Measurements from ENCODE around the gene LIN28B.

GRCh38 chr6:105024803-105025202 is 67.9 kb downstream of the LIN28B start:
- no peak for TF ChIP-seq EP300 (IDR thresholded peaks at IDR 0.05)
- TF ChIP-seq, protein P1, sequence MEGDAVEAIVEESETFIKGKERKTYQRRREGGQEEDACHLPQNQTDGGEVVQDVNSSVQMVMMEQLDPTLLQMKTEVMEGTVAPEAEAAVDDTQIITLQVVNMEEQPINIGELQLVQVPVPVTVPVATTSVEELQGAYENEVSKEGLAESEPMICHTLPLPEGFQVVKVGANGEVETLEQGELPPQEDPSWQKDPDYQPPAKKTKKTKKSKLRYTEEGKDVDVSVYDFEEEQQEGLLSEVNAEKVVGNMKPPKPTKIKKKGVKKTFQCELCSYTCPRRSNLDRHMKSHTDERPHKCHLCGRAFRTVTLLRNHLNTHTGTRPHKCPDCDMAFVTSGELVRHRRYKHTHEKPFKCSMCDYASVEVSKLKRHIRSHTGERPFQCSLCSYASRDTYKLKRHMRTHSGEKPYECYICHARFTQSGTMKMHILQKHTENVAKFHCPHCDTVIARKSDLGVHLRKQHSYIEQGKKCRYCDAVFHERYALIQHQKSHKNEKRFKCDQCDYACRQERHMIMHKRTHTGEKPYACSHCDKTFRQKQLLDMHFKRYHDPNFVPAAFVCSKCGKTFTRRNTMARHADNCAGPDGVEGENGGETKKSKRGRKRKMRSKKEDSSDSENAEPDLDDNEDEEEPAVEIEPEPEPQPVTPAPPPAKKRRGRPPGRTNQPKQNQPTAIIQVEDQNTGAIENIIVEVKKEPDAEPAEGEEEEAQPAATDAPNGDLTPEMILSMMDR (IDR thresholded peaks at IDR 0.05) = no peak
